ENCODE results near the gene C1RL.

Gene C1RL

DNA sequence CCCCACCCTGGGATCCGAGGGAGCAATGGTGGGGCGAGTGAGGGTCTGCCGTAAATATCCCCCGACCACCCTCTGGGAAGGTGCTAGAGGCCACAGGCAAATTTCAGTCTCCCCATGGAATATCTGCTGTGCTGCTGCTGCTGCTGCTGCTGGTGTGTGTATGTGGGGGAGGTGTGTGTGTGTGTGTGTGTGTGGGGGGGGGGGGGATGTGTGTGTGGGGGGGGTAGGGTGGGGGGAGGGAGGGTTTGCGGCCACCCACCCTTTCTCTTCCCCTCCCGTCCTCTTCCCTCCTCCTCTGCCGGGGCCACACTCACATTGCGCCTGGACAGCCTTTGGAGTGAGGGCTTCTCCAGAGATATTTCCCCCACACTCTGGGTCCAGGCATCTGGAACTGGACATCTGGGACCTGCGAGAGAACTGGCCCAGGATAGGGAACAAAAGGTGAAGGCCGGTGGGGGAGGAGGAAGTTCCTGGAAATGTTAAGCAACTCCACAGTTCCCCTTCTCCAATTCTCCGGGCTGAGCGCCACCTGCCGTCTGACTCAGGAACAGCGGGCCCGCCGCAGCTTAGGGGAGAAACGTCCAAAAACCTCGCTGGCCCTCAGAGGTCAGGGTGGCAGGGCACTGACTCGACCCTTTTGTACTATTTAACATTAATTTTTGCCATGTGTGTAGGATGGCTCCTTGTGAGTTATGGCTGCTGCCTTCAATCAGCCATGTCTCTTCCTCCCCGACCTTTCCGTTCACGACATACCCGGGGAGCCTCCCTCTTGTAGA, at the start of gene C1RL:
C1RL (minus strand) TSS at position 419 of the 776 bp plus-strand sequence; CDS start at position 385, 34 bp downstream.
- peak; percentile 72 for DNase-seq (ENCODE audit: low read depth, low spot score)

DNA sequence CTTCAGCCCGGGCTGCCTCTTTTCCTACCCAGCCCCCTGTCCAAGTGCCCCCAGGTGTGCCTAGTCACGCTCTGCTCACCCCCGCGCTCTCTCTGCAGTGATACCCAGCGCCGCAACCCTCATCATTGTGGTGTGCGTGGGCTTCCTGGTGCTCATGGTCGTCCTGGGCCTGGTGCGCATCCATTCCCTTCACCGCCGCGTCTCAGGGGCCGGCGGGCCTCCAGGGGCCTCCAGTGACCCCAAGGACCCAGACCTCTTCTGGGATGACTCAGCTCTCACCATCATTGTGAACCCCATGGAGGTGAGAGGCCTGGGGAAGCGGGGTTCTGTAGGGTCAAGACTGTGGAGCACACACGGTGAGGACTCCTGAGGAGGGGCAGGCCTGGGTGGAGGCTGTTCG, 48.4 kb upstream of the C1RL start:
- DNase-seq (ENCODE audit: low read depth, low spot score): no peak

- no peak for DNase-seq (ENCODE audit: low read depth, low spot score)
Observed at GRCh38 chr12:7156259-7157197, 47.5 kb upstream of the C1RL start.

GRCh38 chr12:7155471-7156034, 46.5 kb upstream of the C1RL start:
- no peak for DNase-seq (ENCODE audit: low read depth, low spot score)

GRCh38 chr12:7154901-7155470, 46.0 kb upstream of the C1RL start:
- DNase-seq (ENCODE audit: low read depth, low spot score): no peak

- DNase-seq (ENCODE audit: low read depth, low spot score): no peak
Observed at GRCh38 chr12:7154042-7154441, 45.0 kb upstream of the C1RL start.

DNA sequence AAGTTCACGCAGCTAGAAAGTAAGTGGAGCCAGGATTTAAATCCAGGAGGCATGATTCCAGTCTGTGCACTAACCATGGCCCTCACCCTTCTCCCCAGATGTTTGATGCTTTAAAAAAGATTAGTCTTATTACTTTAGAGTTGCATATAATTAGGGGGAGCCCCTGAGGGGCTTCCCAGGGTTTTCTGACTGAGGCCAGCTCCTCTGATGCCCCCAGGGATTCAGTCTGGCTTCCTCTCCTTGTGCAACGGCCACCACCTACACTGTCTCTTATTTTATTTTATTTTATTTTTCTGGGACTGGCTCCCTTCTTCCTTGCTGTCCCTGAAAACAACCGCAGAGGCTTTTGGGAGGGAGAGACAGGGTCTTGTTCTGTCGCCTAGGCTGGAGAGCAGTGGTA, 43.8 kb upstream of the C1RL start:
- no peak for DNase-seq (ENCODE audit: low read depth, low spot score)

GRCh38 chr12:7151532-7151931, 42.5 kb upstream of the C1RL start:
- DNase-seq (ENCODE audit: low read depth, low spot score): no peak

DNA sequence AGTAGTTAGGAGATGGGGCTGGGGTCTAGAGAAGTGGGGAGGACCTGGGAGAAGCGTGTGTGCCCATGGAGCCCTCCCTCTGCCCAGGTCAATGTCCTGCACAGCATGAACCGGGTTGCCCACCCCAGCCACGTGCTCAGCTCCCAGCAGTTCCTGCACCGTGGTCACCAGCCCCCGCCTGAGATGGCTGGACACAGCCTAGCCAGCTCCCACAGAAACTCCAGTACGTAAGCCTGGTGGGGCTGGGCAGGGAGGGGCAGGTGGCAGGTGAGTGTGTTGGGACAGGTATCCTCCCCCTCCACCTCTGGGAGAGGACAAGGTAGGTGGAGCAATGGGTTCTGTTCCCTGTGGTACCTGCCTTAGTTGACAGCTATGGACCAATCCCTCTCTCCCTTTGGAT, 41.8 kb upstream of the C1RL start:
- no peak for DNase-seq (ENCODE audit: low read depth, low spot score)

GRCh38 chr12:7150356-7150755, 41.3 kb upstream of the C1RL start:
- DNase-seq (ENCODE audit: low read depth, low spot score): no peak

GRCh38 chr12:7146906-7147305, 37.9 kb upstream of the C1RL start:
- DNase-seq (ENCODE audit: low read depth, low spot score): no peak

DNA sequence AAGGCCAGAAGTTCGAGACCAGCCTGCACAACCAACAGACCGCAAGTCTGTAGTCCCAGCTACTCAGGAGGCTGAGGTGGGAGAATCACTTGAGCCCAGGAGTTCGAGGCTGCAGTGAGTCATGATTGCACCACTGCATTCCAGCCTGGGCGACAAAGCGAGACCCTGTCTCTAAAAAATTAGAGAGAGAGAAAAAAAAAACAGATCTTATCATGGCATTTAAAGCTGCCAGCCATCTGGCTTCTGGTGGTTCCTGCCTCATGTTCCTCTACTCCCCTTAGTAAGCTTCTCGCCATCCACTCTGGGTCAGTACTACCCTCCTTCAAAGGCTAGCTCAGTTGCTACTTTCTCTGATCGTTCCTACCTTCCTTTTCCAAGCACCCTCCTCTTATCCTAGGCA, 37.2 kb upstream of the C1RL start:
- no peak for DNase-seq (ENCODE audit: low read depth, low spot score)

DNA sequence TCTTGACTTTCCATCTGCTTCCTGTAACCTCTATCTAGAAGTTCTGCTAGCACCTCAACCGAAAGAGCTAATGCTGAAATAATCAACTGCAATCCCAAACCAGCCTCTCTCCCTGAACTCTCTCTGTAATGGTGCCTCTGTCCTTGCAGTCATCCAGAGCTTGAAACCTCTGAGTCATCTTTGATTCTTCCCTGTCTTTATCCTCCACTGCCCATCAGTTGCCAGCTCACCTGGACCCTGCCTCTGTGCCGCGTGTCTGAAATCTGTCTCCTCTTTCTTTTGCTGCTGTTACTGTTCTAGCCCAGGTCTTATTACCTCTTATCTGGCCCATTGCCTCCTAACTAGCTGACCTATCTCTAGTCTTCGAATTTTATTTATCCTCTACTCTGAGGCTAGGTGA, 36.7 kb upstream of the C1RL start:
- DNase-seq (ENCODE audit: low read depth, low spot score): no peak

- DNase-seq (ENCODE audit: low read depth, low spot score): no peak
Observed at GRCh38 chr12:7144414-7145120, 35.6 kb upstream of the C1RL start.

DNA sequence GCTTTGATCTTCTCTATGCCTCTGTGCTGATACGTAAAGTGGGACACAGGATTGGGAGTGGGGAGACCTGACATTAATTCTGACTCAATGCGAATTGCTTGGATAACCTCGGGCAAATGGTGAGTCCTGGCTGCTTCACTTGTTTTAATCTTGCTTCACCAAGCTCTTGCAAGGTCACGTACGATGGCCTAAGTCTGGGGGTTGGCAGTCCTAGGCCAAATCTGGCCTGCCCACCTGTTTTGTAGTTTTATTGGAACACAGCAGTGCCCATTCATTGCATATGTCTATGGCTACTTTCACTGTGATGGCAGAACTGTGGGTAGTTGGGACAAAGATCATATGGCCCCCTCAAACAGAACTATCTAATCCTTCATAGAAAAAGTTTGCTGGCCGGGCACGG, 34.5 kb upstream of the C1RL start:
- DNase-seq (ENCODE audit: low read depth, low spot score): no peak

GRCh38 chr12:7142809-7143465, 33.9 kb upstream of the C1RL start:
- DNase-seq (ENCODE audit: low read depth, low spot score): no peak

DNA sequence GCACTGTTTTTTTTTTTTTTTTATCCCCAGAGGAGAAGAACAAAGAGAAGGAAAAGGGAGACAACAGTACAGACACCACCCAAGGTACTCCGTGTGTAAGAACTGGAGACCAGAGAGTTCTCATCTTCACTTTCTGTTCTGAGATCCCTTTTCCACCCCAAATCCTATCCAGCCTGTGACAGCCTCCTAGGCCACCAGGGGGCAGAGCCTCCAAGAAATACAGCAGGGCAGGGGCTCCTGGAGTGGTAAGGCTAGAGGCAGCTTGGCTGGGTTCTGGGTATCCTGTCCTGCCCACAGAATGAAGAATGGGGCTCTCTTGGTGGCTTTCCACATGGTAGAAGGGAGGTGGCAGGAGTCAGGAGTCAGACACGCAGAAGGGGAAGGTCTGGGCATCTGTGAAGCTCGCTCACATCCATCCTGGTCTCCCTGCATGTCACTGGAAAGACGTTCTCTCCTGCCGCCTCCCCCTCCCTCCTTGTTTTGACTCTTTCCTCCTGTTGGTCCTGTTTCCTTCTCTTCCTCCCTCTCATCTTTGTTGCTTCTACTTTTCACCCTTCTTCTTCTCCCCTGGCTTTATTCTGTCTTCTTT, 33.1 kb upstream of the C1RL start:
- peak; percentile 17 for DNase-seq (ENCODE audit: low read depth, low spot score)

GRCh38 chr12:7141351-7142005, 32.5 kb upstream of the C1RL start:
- DNase-seq (ENCODE audit: low read depth, low spot score): no peak

DNA sequence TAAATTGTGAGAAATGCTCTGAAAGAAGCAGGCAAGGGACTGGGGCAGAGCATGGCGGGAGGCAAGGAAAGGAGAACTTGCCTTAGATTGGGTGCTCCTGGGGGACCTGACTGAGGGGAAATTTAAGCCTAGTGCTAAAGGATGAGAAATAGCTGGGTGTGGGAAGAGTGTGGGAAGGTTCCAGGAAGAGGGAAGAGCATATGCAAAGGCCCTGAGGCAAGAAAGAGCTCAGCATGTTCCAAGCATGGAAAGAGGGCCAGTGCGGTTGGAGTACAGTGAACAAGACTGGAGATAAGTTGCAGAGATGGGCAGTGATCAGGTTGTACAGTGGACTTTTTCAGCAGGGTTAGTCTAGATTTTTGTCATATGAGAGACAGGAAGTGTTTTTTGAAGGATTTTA, 30.2 kb upstream of the C1RL start:
- no peak for DNase-seq (ENCODE audit: low read depth, low spot score)

DNA sequence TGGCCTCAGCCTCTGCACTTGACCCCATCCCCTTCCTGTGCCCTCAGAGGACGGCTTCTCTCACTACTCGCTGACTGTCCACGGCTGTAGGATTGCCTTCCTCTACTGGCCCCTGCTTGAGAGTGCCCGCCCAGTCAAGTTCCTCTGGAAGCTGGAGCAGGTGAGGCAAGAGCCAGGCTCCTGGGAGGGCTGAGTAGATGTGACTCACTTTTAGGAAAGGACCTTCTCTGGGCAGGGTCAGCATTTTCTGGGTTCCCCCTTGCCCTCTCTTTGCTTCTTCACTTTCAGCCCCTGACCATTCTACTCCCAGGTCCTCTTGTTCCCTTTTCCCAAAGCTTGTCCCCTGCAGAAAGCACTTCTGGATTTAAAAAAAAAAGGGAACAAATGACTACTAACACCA, 28.9 kb upstream of the C1RL start:
- no peak for DNase-seq (ENCODE audit: low read depth, low spot score)

Data from smooth muscle cell of the brain vasculature (primary cell).